ENCODE data around the gene RNF212B. TPM values are rescaled to one million over a fixed set of nuclear protein-coding genes. Genes with fewer than 3 reads are reported as not detected.

Gene RNF212B
- total and polyA plus RNA-seq, 2 of the 13 experiments (the other 11 are each of a cell fraction or from before 2014, with no cell fraction given): 0.05 TPM; not detected in 1

GRCh38 chr14:23321572-23322547 lies 84.1 kb downstream of the RNF212B start (continued):
- peak; percentile 73 for TF ChIP-seq THAP9 (CRISPR knock-in tag; IDR thresholded peaks at IDR 0.05; ENCODE audit: borderline replicate concordance)
- peak; percentile 77 for TF ChIP-seq ZNF543 (CRISPR knock-in tag; IDR thresholded peaks at IDR 0.05)
- TF ChIP-seq SRSF9 (IDR thresholded peaks at IDR 0.05; ENCODE audit: borderline replicate concordance, insufficient read depth, low read depth, low read length, poor library complexity, severe bottlenecking): no peak
- TF ChIP-seq MLX (CRISPR knock-in tag; IDR thresholded peaks at IDR 0.05): no peak
- TF ChIP-seq IRX3 (CRISPR knock-in tag; IDR thresholded peaks at IDR 0.05; ENCODE audit: borderline replicate concordance, low read depth): 0 out of 2 replicates have a peak, but pooled peaks have one; percentile 55
- TF ChIP-seq ZNF605 (CRISPR knock-in tag; IDR thresholded peaks at IDR 0.05): peak; percentile 75
- no peak for TF ChIP-seq ZNF564 (CRISPR knock-in tag; IDR thresholded peaks at IDR 0.05)
- TF ChIP-seq ZNF281 (CRISPR knock-in tag; IDR thresholded peaks at IDR 0.05; ENCODE audit: borderline replicate concordance): 0 out of 2 replicates have a peak, but pooled peaks have one; percentile 7
- peak; percentile 76 for TF ChIP-seq ZC3H4 (CRISPR knock-in tag; IDR thresholded peaks at IDR 0.05; ENCODE audit: borderline replicate concordance)
- peak; percentile 61 for TF ChIP-seq FOXJ3 (CRISPR knock-in tag; IDR thresholded peaks at IDR 0.05; ENCODE audit: borderline replicate concordance)
- peak; percentile 55 to 66; a peak in 3 of 4 replicates for TF ChIP-seq HMGXB4 (CRISPR knock-in tag; IDR thresholded peaks at IDR 0.05; ENCODE audit: borderline replicate concordance in 1 of 2, low read depth in 1 of 2)
- no peak; the same call in 1 of the 2 replicates for TF ChIP-seq ZNF567 (CRISPR knock-in tag; IDR thresholded peaks at IDR 0.05; ENCODE audit: borderline replicate concordance)
- TF ChIP-seq PCBP1 (IDR thresholded peaks at IDR 0.05; ENCODE audit: borderline replicate concordance, low read depth, low read length): no peak
- TF ChIP-seq ZNF710 (CRISPR knock-in tag; IDR thresholded peaks at IDR 0.05; ENCODE audit: borderline replicate concordance): no peak
- TF ChIP-seq ISL2 (CRISPR knock-in tag; IDR thresholded peaks at IDR 0.05): peak; percentile 77
- TF ChIP-seq ADNP (CRISPR knock-in tag; IDR thresholded peaks at IDR 0.05): 0 out of 2 replicates have a peak, but pooled peaks have one; percentile 46

Measured in HepG2 (cell line).